Duodenal mucosa (tissue), 2 donors: ENCODE measurements around the gene S100G.
"Not testable (repeated sequence)": the region's sequence is repeated elsewhere in the genome, so short reads cannot be mapped to it uniquely, and the experiment has no call there.

ENCODE experiments used
- H3K27ac ChIP-seq: one replicate; pipeline ENCODE4 v1.7.0; 2013; ENCODE audit warnings: low read depth, low read length
- H3K27me3 ChIP-seq, 2 donors: one replicate each; pipeline ENCODE4 v1.7.0; 2013; ENCODE audit warnings: low read length in 2 of 2, control low read depth in 1 of 2; ENCODE audit not compliant: insufficient read depth in 2 of 2, control insufficient read depth in 1 of 2
- H3K36me3 ChIP-seq, 2 donors: one replicate each; pipeline ENCODE4 v1.7.0; 2013; ENCODE audit warnings: low read length in 2 of 2, control low read depth in 1 of 2; ENCODE audit not compliant: insufficient read depth in 2 of 2, control insufficient read depth in 1 of 2
- H3K4me1 ChIP-seq, 2 donors: one replicate each; pipeline ENCODE4 v1.7.0; 2013; ENCODE audit warnings: low read length in 2 of 2, control low read depth in 1 of 2; ENCODE audit not compliant: insufficient read depth in 2 of 2, control insufficient read depth in 1 of 2
- H3K4me3 ChIP-seq, 2 donors: one replicate each; pipeline ENCODE4 v1.7.0; 2013; ENCODE audit warnings: low read length in 2 of 2, low read depth in 1 of 2
- H3K9ac ChIP-seq, 2 donors: one replicate each; pipeline ENCODE4 v1.7.0; 2013; ENCODE audit warnings: low read length in 2 of 2, low read depth in 1 of 2
- H3K9me3 ChIP-seq, 2 donors: one replicate each; pipeline ENCODE4 v1.7.0; 2013; ENCODE audit warnings: low read length in 2 of 2, control low read depth in 1 of 2; ENCODE audit not compliant: control insufficient read depth in 1 of 2

S100G gene

DNA sequence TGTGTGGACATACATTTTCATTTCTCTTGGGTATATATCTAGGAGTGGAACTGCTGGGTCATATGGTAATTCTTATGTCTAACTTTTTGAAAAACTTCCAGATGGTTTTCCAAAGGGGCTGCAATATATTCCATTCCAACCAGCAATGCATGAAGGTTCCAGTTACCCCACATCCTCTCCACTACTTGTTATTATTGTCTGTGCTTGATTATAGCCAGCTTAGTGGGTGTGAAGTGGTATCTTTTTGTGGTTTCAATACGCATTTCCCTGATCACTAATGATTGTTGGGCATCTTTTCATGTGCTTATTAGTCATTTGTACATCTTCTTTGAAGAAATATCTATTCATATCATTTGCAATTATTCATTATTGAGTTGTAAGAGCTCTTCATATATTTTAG, 31.5 kb upstream of the S100G start:
- no peak overlapping the region for H3K9ac ChIP-seq

DNA sequence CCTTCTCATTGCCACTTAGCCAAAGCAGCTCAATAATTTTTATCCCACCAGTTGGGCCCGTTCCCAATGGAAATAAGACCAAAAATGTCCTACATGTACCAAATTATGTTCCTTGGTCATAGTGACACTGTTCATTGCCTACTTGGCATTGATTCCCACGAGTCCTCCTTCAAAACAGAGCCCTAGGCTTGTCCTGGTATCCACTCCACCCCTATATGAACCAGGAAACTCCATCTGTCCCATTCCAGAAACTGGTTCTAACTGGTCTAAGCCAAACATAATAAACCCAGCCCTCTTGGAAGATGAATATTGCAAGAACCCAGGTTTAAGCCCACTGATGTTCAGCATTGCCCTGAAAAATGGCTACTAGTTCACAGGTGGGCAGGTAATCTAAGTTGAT, 30.9 kb upstream of the S100G start:
- Histone ChIP-seq H3K27me3 (no peaks in the 10 kb centered on the region), H3K4me1 (no peaks in the 10 kb centered on the region), H3K9me3 (no peaks in the 10 kb centered on the region), H3K36me3 (peaks cover 0 to 17% of the 10 kb centered on the region in 2 donors), H3K4me3 (no peak overlapping the region), H3K9ac (no peak overlapping the region), H3K27ac (no peak overlapping the region)

More for the DNA sequence above, 31.5 kb upstream of the S100G start:
- no peak overlapping the region for H3K4me3 ChIP-seq
- no peaks in the 10 kb centered on the region for H3K27me3 ChIP-seq
- no peak overlapping the region for H3K27ac ChIP-seq
- H3K36me3 ChIP-seq = peaks cover 0 to 17% of the 10 kb centered on the region in 2 donors
- no peaks in the 10 kb centered on the region for H3K9me3 ChIP-seq
- no peaks in the 10 kb centered on the region for H3K4me1 ChIP-seq

DNA sequence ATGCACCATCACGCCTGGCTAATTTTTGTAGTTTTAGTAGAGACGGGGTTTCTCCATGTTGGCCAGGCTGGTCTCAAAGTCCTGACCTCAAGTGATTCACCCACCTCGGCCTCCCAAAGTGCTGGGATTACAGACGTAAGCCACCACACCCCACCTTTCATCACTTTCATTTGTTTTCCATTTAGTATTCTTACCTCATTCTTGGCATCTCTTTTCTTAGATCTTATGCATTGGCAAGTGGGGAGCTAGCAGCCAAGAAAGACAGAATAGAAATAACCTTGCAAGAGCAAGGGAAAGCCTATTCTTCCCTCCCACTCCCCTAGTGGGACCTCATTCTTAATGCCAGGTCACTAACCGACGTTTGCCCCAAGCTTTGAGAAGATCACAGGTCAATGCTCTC, 21.4 kb upstream of the S100G start:
- not testable (repeated sequence) for H3K4me3 ChIP-seq

DNA sequence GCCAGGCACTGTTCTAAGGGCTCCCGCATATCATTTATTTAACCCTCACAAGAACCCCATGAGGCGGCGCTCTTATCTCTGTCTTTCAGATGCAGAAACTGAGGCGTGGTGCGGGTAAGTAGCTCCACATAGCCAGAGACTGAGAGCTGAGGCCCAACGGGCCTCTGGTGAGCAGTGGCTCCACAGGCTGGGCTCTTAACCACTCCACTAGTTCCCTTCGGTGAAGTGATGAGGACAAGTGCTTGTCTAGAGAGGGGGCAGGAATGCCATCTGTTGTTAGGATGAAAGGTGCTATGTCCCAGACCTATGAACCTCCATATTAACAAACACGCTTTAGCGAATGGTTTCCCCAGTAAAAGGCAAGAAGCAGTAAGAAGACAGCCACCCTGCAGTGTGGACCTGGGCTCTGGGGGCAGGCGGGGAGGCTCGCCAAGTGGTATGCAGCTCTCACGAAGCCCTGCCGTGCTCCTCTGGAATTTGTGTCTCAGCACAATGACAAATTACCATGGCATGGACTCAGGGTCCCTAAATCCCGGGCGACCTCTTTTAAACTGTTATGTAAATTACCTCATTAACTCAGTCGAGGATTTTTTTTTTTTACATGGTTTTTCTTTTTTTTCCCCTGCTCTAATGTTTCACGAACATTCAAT, 20.9 kb upstream of the S100G start:
- no peak overlapping the region for H3K27ac ChIP-seq
- no peak overlapping the region for H3K4me3 ChIP-seq
- peaks cover 0 to 3% of the 10 kb centered on the region in 2 donors for H3K36me3 ChIP-seq
- H3K4me1 ChIP-seq = no peaks in the 10 kb centered on the region
- H3K9me3 ChIP-seq = no peaks in the 10 kb centered on the region
- no peaks in the 10 kb centered on the region for H3K27me3 ChIP-seq
- no peak overlapping the region for H3K9ac ChIP-seq

More for the DNA sequence above, 21.4 kb upstream of the S100G start:
- not testable (repeated sequence) for H3K36me3 ChIP-seq, H3K27ac ChIP-seq, H3K9ac ChIP-seq, H3K27me3 ChIP-seq, H3K9me3 ChIP-seq, H3K4me1 ChIP-seq

DNA sequence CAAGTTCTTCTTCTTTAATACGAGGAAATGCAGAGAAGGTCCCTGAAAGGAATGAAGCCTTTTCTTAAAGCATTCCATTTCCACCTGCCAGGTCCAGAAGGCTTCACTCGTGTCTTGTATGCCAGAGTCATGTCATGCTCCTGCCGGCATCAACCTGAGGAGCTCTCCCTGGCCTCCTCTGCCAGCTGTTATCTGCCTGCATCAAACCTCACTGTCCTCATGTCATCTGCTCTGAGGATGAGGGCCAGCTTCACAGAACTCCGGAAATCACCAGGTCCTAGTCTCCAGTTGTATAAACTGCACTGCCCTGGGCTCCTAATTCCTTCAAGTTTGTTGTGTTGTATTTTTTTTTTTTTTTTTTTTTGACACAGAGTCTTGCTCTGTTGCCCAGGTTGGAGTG, 20.0 kb upstream of the S100G start:
- Histone ChIP-seq H3K4me1 (no peaks in the 10 kb centered on the region), H3K36me3 (peaks cover 0 to 3% of the 10 kb centered on the region in 2 donors), H3K27ac (no peak overlapping the region)

DNA sequence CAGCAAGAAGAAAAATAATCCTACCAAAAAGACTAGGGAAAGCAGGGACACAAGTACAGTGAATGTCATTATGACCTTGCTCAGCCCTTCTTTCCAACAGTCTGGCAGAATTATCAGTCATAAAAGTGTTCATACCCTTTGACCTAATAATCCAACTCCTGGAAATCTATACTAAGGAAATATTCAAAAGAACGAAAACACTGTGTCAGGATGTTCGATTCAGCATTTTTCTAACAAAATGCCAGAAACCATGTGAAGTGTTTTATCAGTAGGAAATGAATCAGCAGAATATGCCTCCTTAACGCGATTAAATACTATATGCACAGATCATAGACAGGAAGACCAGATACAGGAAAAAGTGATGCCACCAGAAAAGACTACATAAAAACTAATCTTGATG, 16.2 kb upstream of the S100G start:
- Histone ChIP-seq H3K9ac (no peak overlapping the region), H3K4me1 (no peaks in the 10 kb centered on the region), H3K4me3 (no peak overlapping the region), H3K27ac (no peak overlapping the region), H3K36me3 (no peaks in the 10 kb centered on the region), H3K27me3 (no peaks in the 10 kb centered on the region), H3K9me3 (no peaks in the 10 kb centered on the region)

More for the DNA sequence above, 20.0 kb upstream of the S100G start:
- H3K9me3 ChIP-seq = no peaks in the 10 kb centered on the region
- H3K4me3 ChIP-seq = no peak overlapping the region
- no peak overlapping the region for H3K9ac ChIP-seq
- no peaks in the 10 kb centered on the region for H3K27me3 ChIP-seq

DNA sequence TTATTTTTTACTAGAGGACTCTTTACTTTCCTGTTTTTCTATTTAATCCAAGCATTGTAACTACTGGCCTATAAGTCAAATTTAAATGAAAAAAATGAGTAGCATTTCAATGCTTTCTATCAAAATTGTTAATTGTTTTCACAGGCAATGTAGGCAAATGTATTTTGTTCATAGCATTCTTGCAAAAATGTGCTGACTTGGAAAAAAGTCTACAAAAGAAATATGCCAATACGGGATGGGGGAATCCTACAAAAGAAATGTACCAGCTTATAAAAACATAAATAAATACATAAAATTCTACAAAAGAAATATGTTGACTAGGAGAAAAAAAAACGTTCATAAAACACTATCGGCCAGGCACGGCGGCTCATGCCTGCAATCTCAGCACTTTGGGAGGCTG, 14.9 kb upstream of the S100G start:
- Histone ChIP-seq H3K9me3 (no peaks in the 10 kb centered on the region), H3K4me1 (peaks cover 0 to 1% of the 10 kb centered on the region in 2 donors), H3K9ac (no peak overlapping the region), H3K4me3 (no peak overlapping the region), H3K27me3 (no peaks in the 10 kb centered on the region), H3K27ac (no peak overlapping the region), H3K36me3 (peaks cover 0 to 1% of the 10 kb centered on the region in 2 donors)

DNA sequence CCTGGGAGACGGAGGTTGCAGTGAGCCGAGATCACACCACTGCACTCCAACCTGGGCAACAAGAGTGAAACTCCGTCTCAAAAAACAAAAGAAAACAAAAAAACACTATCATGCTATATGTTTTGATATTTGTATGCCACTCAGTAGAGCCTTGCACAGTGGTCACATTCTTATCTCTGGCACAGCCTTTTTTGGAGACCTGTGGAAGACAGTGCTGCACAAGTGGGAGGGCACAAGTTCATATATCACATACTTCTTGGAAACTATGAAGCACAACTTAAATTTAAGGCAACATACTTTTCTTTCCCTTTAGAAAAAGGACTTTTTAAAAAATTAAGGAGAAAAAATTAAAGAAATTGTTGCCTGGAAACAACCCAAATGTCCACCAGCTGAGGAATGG, 14.4 kb upstream of the S100G start:
- Histone ChIP-seq H3K27me3 (no peaks in the 10 kb centered on the region), H3K9me3 (no peaks in the 10 kb centered on the region), H3K4me3 (no peak overlapping the region), H3K4me1 (peaks cover 0 to 4% of the 10 kb centered on the region in 2 donors), H3K9ac (no peak overlapping the region), H3K36me3 (peaks cover 0 to 5% of the 10 kb centered on the region in 2 donors), H3K27ac (no peak overlapping the region)

DNA sequence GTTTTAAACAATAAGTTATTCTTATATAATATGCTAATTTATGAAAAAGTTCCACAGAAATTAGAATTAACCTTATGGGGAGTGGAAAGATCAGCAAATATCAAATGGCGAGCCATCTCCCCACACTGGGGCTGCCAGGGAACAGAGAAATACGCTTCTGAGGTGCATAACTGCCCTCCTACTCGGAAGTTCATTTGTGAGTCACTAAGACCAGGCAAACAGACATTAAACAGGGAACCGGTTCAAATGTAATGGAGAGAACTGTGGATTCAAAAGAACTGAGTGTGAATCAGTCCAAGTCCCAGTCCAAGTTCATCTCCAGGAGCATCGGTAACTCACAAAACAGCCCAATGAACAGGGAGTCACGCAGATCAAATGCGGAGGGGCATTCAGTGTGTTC, 11.4 kb upstream of the S100G start:
- no peak overlapping the region for H3K4me3 ChIP-seq
- no peak overlapping the region for H3K9ac ChIP-seq
- no peaks in the 10 kb centered on the region for H3K9me3 ChIP-seq
- no peak overlapping the region for H3K27ac ChIP-seq
- H3K27me3 ChIP-seq = no peaks in the 10 kb centered on the region
- H3K36me3 ChIP-seq = peaks cover 0 to 5% of the 10 kb centered on the region in 2 donors
- peaks cover 5 to 19% of the 10 kb centered on the region in 2 donors for H3K4me1 ChIP-seq

DNA sequence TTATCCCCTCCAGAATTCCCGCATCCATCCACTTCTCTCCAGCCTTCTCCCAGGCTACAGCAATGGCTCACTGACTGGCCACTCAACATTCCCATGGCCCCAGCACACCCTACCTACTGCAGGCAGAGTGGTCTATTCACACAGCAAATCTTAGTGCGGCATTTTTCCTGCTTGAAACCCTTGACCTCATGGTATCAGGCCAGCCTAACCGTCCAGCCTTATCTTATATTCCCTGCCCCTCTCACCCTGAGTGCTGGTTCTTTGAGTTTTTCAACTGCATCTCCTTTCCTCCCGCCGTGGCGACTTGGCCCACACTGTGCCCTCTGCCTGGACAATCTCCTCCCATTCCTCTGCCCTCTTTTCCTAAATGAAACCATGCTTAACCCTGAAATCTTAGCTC, 10.0 kb upstream of the S100G start:
- Histone ChIP-seq H3K4me3 (no peak overlapping the region), H3K9ac (no peak overlapping the region), H3K36me3 (peaks cover 0 to 5% of the 10 kb centered on the region in 2 donors), H3K4me1 (peaks cover 8 to 24% of the 10 kb centered on the region in 2 donors), H3K27me3 (no peaks in the 10 kb centered on the region), H3K9me3 (no peaks in the 10 kb centered on the region), H3K27ac (no peak overlapping the region)
